Suprapubic skin (tissue), 4 donors: Measurements from ENCODE around the gene ST7. TPM values are rescaled to one million over a fixed set of nuclear protein-coding genes. Genes with fewer than 3 reads are reported as not detected.

Experiments used
- DNase-seq, 2 donors: peaks; one replicate each; pipeline ENCODE4 v3.0.0-alpha.2; 2019; ENCODE audit warnings: low spot score in 2 of 2
- H3K27ac ChIP-seq: fragments of 200-600 bp; sonication (generic); one replicate; pipeline ENCODE4 v1.5.1; 2019
- H3K27me3 ChIP-seq: fragments of 200-600 bp; sonication (generic); one replicate; pipeline ENCODE4 v1.5.1; 2019
- H3K36me3 ChIP-seq: fragments of 200-600 bp; sonication (generic); one replicate; pipeline ENCODE4 v1.5.1; 2019
- H3K4me1 ChIP-seq: fragments of 200-600 bp; sonication (generic); one replicate; pipeline ENCODE4 v1.5.1; 2019
- H3K4me3 ChIP-seq: fragments of 200-600 bp; sonication (generic); one replicate; pipeline ENCODE4 v1.5.1; 2019; ENCODE audit warnings: mild to moderate bottlenecking
- H3K9me3 ChIP-seq: fragments of 200-600 bp; sonication (generic); one replicate; pipeline ENCODE4 v1.5.1; 2019
- EP300 ChIP-seq: sonication (generic); formaldehyde crosslinking; IDR thresholded peaks from one replicate; pipeline ENCODE4 v1.6.1; 2017; ENCODE audit warnings: antibody characterized with exemption
- POLR2A ChIP-seq, 2 donors: fragments of 450-650 bp; IDR thresholded peaks; one replicate each; pipeline ENCODE4 v1.6.1; 2017; ENCODE audit warnings: antibody characterized with exemption in 2 of 2, mild to moderate bottlenecking in 2 of 2, moderate library complexity in 2 of 2
- POLR2AphosphoS5 ChIP-seq, 3 donors: sonication (generic); formaldehyde crosslinking; IDR thresholded peaks; one replicate each; pipeline ENCODE4 v1.6.1; 2017; ENCODE audit warnings: antibody characterized with exemption in 3 of 3
- WGBS: methylation state at CpG from one replicate; pipeline ENCODE4 v1.1.5; 2018; 5-methylcytosine and 5-hydroxymethylcytosine counted together
- total RNA-seq, 4 donors: library from RNA; depleted of rRNA; stranded (reverse); fragments of >200 nt; gene quantifications; one replicate each; pipeline ENCODE4 v1.1.0, GENCODE V29; 2016
- TF ChIP-seq, protein P1 (sequence below), 2 donors: fragments of 200-600 bp in 1 of 2; fragments of 450-650 bp in 1 of 2; sonication (generic) in 1 of 2; IDR thresholded peaks; one replicate each; pipeline ENCODE4 v1.5.1; 2016 to 2019; ENCODE audit warnings: antibody characterized with exemption in 2 of 2, mild to moderate bottlenecking in 1 of 2, moderate library complexity in 1 of 2

The ST7 gene
- total RNA-seq, 4 donors from 2014 or later, result 13.1 to 28.2 (median 18.6) TPM

DNA sequence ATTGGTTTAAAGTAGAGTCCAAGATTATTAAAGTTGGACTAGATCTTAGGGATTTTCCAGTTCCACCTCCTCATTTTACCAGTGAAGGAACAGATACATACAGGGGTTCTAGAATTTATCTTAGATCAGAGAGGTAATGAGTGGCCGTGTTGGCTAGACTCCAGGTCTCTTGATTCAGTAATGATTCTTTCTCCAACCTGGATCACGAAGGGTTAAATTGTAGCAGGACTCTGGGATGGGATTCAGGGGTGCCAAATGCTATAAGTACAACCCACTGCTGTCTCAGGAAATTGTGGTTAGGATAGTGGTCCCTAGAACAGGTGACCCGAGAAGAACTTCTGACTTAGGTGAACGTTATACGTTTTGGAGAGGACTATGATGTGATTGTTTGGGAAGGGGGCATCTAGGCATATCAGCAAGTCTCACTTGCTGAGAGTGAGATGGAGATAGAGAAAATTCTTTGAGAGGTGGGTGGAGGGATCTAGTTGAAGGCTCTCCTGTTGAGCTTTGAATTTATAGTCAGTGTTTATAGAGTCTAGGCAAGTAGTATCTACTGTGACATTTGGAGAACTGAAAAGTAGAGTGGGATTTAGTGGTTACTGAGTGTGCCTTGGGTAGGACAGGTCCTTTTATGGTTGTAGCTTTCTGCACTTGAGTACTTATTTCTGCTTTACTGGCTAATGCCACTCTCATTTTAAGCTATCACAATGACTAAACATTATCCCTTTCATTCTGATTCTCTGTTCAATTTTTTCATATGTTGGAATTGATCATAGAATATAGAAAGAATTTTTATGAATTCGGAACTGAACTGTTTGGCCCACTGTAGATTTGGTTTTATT is 58.3 kb downstream of the ST7 start:
- TF ChIP-seq, protein P1, sequence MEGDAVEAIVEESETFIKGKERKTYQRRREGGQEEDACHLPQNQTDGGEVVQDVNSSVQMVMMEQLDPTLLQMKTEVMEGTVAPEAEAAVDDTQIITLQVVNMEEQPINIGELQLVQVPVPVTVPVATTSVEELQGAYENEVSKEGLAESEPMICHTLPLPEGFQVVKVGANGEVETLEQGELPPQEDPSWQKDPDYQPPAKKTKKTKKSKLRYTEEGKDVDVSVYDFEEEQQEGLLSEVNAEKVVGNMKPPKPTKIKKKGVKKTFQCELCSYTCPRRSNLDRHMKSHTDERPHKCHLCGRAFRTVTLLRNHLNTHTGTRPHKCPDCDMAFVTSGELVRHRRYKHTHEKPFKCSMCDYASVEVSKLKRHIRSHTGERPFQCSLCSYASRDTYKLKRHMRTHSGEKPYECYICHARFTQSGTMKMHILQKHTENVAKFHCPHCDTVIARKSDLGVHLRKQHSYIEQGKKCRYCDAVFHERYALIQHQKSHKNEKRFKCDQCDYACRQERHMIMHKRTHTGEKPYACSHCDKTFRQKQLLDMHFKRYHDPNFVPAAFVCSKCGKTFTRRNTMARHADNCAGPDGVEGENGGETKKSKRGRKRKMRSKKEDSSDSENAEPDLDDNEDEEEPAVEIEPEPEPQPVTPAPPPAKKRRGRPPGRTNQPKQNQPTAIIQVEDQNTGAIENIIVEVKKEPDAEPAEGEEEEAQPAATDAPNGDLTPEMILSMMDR (IDR thresholded peaks at IDR 0.05), result no peak
- TF ChIP-seq EP300 (no peak), POLR2A (IDR thresholded peaks at IDR 0.05) (no peak)
- 75% methylated on average over 6 of the region's 6 CpGs for WGBS
- no peaks in the 10 kb centered on the region for H3K27me3 ChIP-seq
- no peak for DNase-seq
- no peaks in the 10 kb centered on the region for H3K9me3 ChIP-seq
- H3K36me3 ChIP-seq, result no peaks in the 10 kb centered on the region
- H3K4me3 ChIP-seq, result no peak overlapping the region
- peaks cover 16% of the 10 kb centered on the region for H3K4me1 ChIP-seq
- no peak overlapping the region for H3K27ac ChIP-seq

DNA sequence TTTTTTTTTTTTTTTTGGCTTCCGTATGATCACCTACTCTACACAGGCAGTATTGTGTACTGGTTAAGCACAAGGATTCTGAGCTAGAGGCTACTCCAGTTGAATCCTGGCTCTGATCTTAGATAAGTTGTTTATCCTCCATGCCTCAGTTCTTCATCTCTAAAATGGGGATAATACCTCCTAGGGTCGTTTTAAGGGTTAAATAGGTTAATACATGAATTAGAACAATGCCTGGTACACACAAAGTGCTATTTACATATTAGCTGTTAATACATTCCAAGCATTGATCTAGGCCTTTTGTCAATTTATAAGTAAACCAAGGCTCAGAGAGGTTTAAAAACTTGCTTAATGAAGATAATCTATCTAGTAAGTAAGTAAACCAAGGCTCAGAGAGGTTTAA is 59.0 kb downstream of the ST7 start:
- TF ChIP-seq POLR2A (IDR thresholded peaks at IDR 0.05) (no peak), POLR2AphosphoS5 (IDR thresholded peaks at IDR 0.05) (no peak), EP300 (no peak)
- TF ChIP-seq, protein P1 (IDR thresholded peaks at IDR 0.05), result no peak
- WGBS, result 88% methylated on average over 2 of the region's 2 CpGs
- H3K27me3 ChIP-seq, result no peaks in the 10 kb centered on the region
- DNase-seq, result no peak
- H3K4me1 ChIP-seq, result peaks cover 16% of the 10 kb centered on the region
- H3K27ac ChIP-seq, result no peak overlapping the region
- H3K36me3 ChIP-seq, result no peaks in the 10 kb centered on the region
- H3K9me3 ChIP-seq, result no peaks in the 10 kb centered on the region
- no peak overlapping the region for H3K4me3 ChIP-seq

DNA sequence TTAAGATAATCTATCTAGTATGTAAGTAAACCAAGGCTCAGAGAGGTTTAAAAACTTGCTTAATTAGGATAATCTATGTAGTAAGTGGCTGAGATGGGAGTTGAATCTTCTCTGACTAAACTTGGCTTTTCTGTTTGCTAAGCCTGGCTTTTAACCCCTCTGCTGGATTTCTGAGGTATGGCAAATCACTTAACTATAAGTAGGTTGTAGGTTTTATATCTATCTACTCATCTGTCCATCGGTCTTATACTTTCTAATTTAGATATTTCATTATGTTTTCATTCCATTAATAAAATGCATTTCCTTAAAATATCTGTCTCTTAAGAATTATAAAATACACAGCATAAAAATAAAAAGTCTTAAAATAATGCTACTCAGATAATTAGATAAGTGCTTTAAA is 59.4 kb downstream of the ST7 start:
- Histone ChIP-seq H3K27me3 (no peaks in the 10 kb centered on the region), H3K27ac (no peak overlapping the region), H3K36me3 (no peaks in the 10 kb centered on the region), H3K9me3 (no peaks in the 10 kb centered on the region), H3K4me1 (peaks cover 16% of the 10 kb centered on the region), H3K4me3 (no peak overlapping the region)
- no peak for TF ChIP-seq POLR2A (IDR thresholded peaks at IDR 0.05)
- TF ChIP-seq, protein P1 (IDR thresholded peaks at IDR 0.05), result peak in 1 of 2 donors; percentile 11
- WGBS, result 73% methylated on average over 1 of the region's 1 CpG
- no peak for DNase-seq

DNA sequence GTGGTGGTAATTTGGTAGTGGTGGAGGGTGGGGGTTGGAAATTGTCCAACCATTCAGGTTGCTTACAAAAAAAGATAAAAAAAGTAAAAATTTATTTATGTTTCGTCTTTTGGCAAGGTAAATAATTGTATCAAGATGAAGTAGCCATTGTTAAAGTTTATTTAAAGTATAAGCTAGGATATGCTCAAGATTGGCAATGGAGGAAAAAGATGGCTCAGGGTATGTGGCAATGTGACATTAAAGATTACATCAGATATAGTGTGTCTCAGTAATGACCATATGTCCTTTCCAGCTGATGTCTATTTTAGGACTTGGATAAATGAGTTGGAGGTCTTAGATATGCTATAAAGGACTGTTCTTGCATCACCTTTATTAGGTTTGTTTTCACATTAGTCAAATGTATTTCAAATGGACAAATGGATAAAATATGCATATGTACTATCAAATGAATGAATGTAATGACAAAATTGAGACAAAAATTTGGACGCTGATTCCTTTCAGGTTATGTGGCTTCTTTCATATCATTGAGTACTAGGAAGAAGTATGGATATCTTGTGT is 60.9 kb downstream of the ST7 start:
- DNase-seq, result no peak
- WGBS, result 78% methylated on average over 2 of the region's 2 CpGs
- H3K4me1 ChIP-seq, result peaks cover 16% of the 10 kb centered on the region
- no peaks in the 10 kb centered on the region for H3K9me3 ChIP-seq
- H3K4me3 ChIP-seq, result peak overlapping the region; percentile 6
- H3K27ac ChIP-seq, result no peak overlapping the region
- H3K36me3 ChIP-seq, result no peaks in the 10 kb centered on the region
- no peaks in the 10 kb centered on the region for H3K27me3 ChIP-seq
- TF ChIP-seq POLR2A (IDR thresholded peaks at IDR 0.05), result no peak
- TF ChIP-seq POLR2AphosphoS5 (IDR thresholded peaks at IDR 0.05), result no peak
- no peak for TF ChIP-seq EP300
- TF ChIP-seq, protein P1 (IDR thresholded peaks at IDR 0.05), result no peak

DNA sequence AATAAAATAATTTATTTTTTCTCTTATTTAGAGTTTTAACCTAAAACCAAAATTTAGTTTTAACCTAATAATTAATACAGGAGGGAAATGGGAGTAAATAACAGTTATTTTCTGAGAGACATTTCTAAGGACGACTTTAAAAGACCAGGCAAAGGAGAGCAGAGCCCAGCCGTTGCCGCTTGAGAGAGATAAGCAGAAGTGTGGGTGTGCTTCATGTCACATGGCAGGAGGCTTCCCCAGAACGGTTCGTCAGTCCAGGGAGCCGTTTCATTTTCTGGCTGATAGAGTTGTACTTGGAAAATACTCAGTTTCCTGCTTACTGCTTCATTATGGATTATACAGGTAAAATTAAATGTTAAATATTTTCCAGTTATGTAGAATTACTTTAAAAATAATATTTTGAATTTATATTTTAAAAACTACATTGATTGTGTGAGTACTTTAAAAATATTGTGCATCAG is 61.4 kb downstream of the ST7 start:
- Histone ChIP-seq H3K4me3 (peak overlapping the region; percentile 6), H3K9me3 (no peaks in the 10 kb centered on the region), H3K36me3 (no peaks in the 10 kb centered on the region), H3K27me3 (no peaks in the 10 kb centered on the region), H3K27ac (no peak overlapping the region), H3K4me1 (peaks cover 17% of the 10 kb centered on the region)
- TF ChIP-seq, protein P1 (IDR thresholded peaks at IDR 0.05), result no peak
- TF ChIP-seq POLR2A (IDR thresholded peaks at IDR 0.05) (no peak), POLR2AphosphoS5 (IDR thresholded peaks at IDR 0.05) (no peak), EP300 (no peak)
- DNase-seq, result no peak
- WGBS, result 13% methylated on average over 6 of the region's 6 CpGs
